ENCODE results near the gene ADAMTS2.
"Not testable (repeated sequence)": the region's sequence is repeated elsewhere in the genome, so short reads cannot be mapped to it uniquely, and the experiment has no call there.

The ADAMTS2 gene

GRCh38 chr5:179284751-179285631, 60.3 kb downstream of the ADAMTS2 start:
- Histone ChIP-seq H3K27me3 (ENCODE audit: control insufficient read depth, insufficient read depth, low read length) (no peaks in the 10 kb centered on the region), H3K9ac (ENCODE audit: low read length) (no peak overlapping the region), H3K27ac (ENCODE audit: low read length) (no peak overlapping the region), H3K4me3 (ENCODE audit: low read length) (no peak overlapping the region), H3K36me3 (ENCODE audit: control insufficient read depth, low read depth, low read length) (no peaks in the 10 kb centered on the region), H3K9me3 (ENCODE audit: control insufficient read depth, low read depth, low read length) (no peaks in the 10 kb centered on the region), H3K4me1 (ENCODE audit: control insufficient read depth, low read depth, low read length) (no peaks in the 10 kb centered on the region)

GRCh38 chr5:179283908-179284307, 61.4 kb downstream of the ADAMTS2 start:
- H3K4me3 ChIP-seq (ENCODE audit: low read length); H3K9me3 ChIP-seq (ENCODE audit: control insufficient read depth, low read depth, low read length); H3K9ac ChIP-seq (ENCODE audit: low read length); H3K27me3 ChIP-seq (ENCODE audit: control insufficient read depth, insufficient read depth, low read length); H3K36me3 ChIP-seq (ENCODE audit: control insufficient read depth, low read depth, low read length); H3K27ac ChIP-seq (ENCODE audit: low read length); H3K4me1 ChIP-seq (ENCODE audit: control insufficient read depth, low read depth, low read length): not testable (repeated sequence)

GRCh38 chr5:179281694-179282093, 63.6 kb downstream of the ADAMTS2 start:
- Histone ChIP-seq H3K27me3 (ENCODE audit: control insufficient read depth, insufficient read depth, low read length) (no peaks in the 10 kb centered on the region), H3K36me3 (ENCODE audit: control insufficient read depth, low read depth, low read length) (no peaks in the 10 kb centered on the region), H3K9ac (ENCODE audit: low read length) (no peak overlapping the region), H3K4me3 (ENCODE audit: low read length) (no peak overlapping the region), H3K9me3 (ENCODE audit: control insufficient read depth, low read depth, low read length) (no peaks in the 10 kb centered on the region), H3K4me1 (ENCODE audit: control insufficient read depth, low read depth, low read length) (no peaks in the 10 kb centered on the region), H3K27ac (ENCODE audit: low read length) (no peak overlapping the region)

- H3K9me3 ChIP-seq (ENCODE audit: control insufficient read depth, low read depth, low read length): no peaks in the 10 kb centered on the region
These were observed 65.2 kb downstream of the ADAMTS2 start for GRCh38 chr5:179280095-179280490.

GRCh38 chr5:179279347-179280094, 65.7 kb downstream of the ADAMTS2 start:
- no peak overlapping the region for H3K9ac ChIP-seq (ENCODE audit: low read length)
- no peak overlapping the region for H3K4me3 ChIP-seq (ENCODE audit: low read length)
- H3K36me3 ChIP-seq (ENCODE audit: control insufficient read depth, low read depth, low read length): no peaks in the 10 kb centered on the region
- H3K4me1 ChIP-seq (ENCODE audit: control insufficient read depth, low read depth, low read length): no peaks in the 10 kb centered on the region
- H3K27ac ChIP-seq (ENCODE audit: low read length): no peak overlapping the region
- H3K27me3 ChIP-seq (ENCODE audit: control insufficient read depth, insufficient read depth, low read length): no peaks in the 10 kb centered on the region
- no peaks in the 10 kb centered on the region for H3K9me3 ChIP-seq (ENCODE audit: control insufficient read depth, low read depth, low read length)

More at GRCh38 chr5:179280095-179280490, 65.2 kb downstream of the ADAMTS2 start:
- no peaks in the 10 kb centered on the region for H3K27me3 ChIP-seq (ENCODE audit: control insufficient read depth, insufficient read depth, low read length)
- H3K4me1 ChIP-seq (ENCODE audit: control insufficient read depth, low read depth, low read length): no peaks in the 10 kb centered on the region
- no peak overlapping the region for H3K27ac ChIP-seq (ENCODE audit: low read length)
- H3K9ac ChIP-seq (ENCODE audit: low read length): no peak overlapping the region
- no peaks in the 10 kb centered on the region for H3K36me3 ChIP-seq (ENCODE audit: control insufficient read depth, low read depth, low read length)
- H3K4me3 ChIP-seq (ENCODE audit: low read length): no peak overlapping the region

- no peak overlapping the region for H3K9ac ChIP-seq (ENCODE audit: low read length)
- H3K27ac ChIP-seq (ENCODE audit: low read length): no peak overlapping the region
- no peaks in the 10 kb centered on the region for H3K27me3 ChIP-seq (ENCODE audit: control insufficient read depth, insufficient read depth, low read length)
- no peaks in the 10 kb centered on the region for H3K4me1 ChIP-seq (ENCODE audit: control insufficient read depth, low read depth, low read length)
- no peaks in the 10 kb centered on the region for H3K9me3 ChIP-seq (ENCODE audit: control insufficient read depth, low read depth, low read length)
- no peaks in the 10 kb centered on the region for H3K36me3 ChIP-seq (ENCODE audit: control insufficient read depth, low read depth, low read length)
- H3K4me3 ChIP-seq (ENCODE audit: low read length): no peak overlapping the region
These were observed 66.7 kb downstream of the ADAMTS2 start for GRCh38 chr5:179278546-179278945.

GRCh38 chr5:179278119-179278518, 67.1 kb downstream of the ADAMTS2 start:
- H3K9me3 ChIP-seq (ENCODE audit: control insufficient read depth, low read depth, low read length): no peaks in the 10 kb centered on the region
- no peak overlapping the region for H3K4me3 ChIP-seq (ENCODE audit: low read length)
- H3K9ac ChIP-seq (ENCODE audit: low read length): no peak overlapping the region
- H3K27me3 ChIP-seq (ENCODE audit: control insufficient read depth, insufficient read depth, low read length): no peaks in the 10 kb centered on the region
- no peaks in the 10 kb centered on the region for H3K4me1 ChIP-seq (ENCODE audit: control insufficient read depth, low read depth, low read length)
- no peak overlapping the region for H3K27ac ChIP-seq (ENCODE audit: low read length)
- H3K36me3 ChIP-seq (ENCODE audit: control insufficient read depth, low read depth, low read length): no peaks in the 10 kb centered on the region

- Histone ChIP-seq H3K9me3 (ENCODE audit: control insufficient read depth, low read depth, low read length) (no peaks in the 10 kb centered on the region), H3K9ac (ENCODE audit: low read length) (no peak overlapping the region), H3K36me3 (ENCODE audit: control insufficient read depth, low read depth, low read length) (no peaks in the 10 kb centered on the region), H3K4me1 (ENCODE audit: control insufficient read depth, low read depth, low read length) (no peaks in the 10 kb centered on the region), H3K27ac (ENCODE audit: low read length) (no peak overlapping the region), H3K4me3 (ENCODE audit: low read length) (no peak overlapping the region), H3K27me3 (ENCODE audit: control insufficient read depth, insufficient read depth, low read length) (no peaks in the 10 kb centered on the region)
These were observed 68.3 kb downstream of the ADAMTS2 start for GRCh38 chr5:179276838-179277395.

- Histone ChIP-seq H3K4me3 (ENCODE audit: low read length) (no peak overlapping the region), H3K9ac (ENCODE audit: low read length) (no peak overlapping the region), H3K4me1 (ENCODE audit: control insufficient read depth, low read depth, low read length) (no peaks in the 10 kb centered on the region), H3K27me3 (ENCODE audit: control insufficient read depth, insufficient read depth, low read length) (no peaks in the 10 kb centered on the region), H3K36me3 (ENCODE audit: control insufficient read depth, low read depth, low read length) (no peaks in the 10 kb centered on the region), H3K9me3 (ENCODE audit: control insufficient read depth, low read depth, low read length) (no peaks in the 10 kb centered on the region), H3K27ac (ENCODE audit: low read length) (no peak overlapping the region)
These were observed 69.1 kb downstream of the ADAMTS2 start for GRCh38 chr5:179275941-179276837.

GRCh38 chr5:179275381-179275878, 69.8 kb downstream of the ADAMTS2 start:
- Histone ChIP-seq H3K9ac (ENCODE audit: low read length) (no peak overlapping the region), H3K27me3 (ENCODE audit: control insufficient read depth, insufficient read depth, low read length) (no peaks in the 10 kb centered on the region), H3K36me3 (ENCODE audit: control insufficient read depth, low read depth, low read length) (no peaks in the 10 kb centered on the region), H3K27ac (ENCODE audit: low read length) (no peak overlapping the region), H3K4me1 (ENCODE audit: control insufficient read depth, low read depth, low read length) (no peaks in the 10 kb centered on the region), H3K9me3 (ENCODE audit: control insufficient read depth, low read depth, low read length) (no peaks in the 10 kb centered on the region), H3K4me3 (ENCODE audit: low read length) (no peak overlapping the region)

Measured in iPS-18a (cell line).